Activated naive CD4-positive, alpha-beta T cell treated with anti-CD3 and anti-CD28 coated beads for 36 hours (primary cell): ENCODE data around the gene FREM3. TPM values are rescaled to one million over a fixed set of nuclear protein-coding genes. Genes with fewer than 3 reads are reported as not detected.

Source experiments
- total RNA-seq, 2 experiments: library from RNA; stranded (reverse); gene quantifications; one replicate each; pipeline ENCODE4 v1.2.3, GENCODE V29; 2021

Gene FREM3
- total RNA-seq, 2 experiments from 2014 or later: not detected

Other genes starting within 250 kb of the FREM3 start
- gene SMARCA5, start 187.0 kb downstream of the FREM3 start, total RNA-seq: 10 to 100 TPM; 62.4 to 63.5 TPM
- under 1 TPM; 0.24 to 0.49 TPM for gene GYPE, start 204.9 kb upstream of the FREM3 start, total RNA-seq